HPDE6-E6E7 (cell line): ENCODE data around the gene IFITM5.
"Not testable (repeated sequence)": the region's sequence is repeated elsewhere in the genome, so short reads cannot be mapped to it uniquely, and the experiment has no call there.

Experiments used
- DNase-seq: peaks from one replicate; pipeline ENCODE4 v3.0.0; 2011; ENCODE audit warnings: missing footprints; ENCODE audit errors: extremely low spot score

The IFITM5 gene

DNA sequence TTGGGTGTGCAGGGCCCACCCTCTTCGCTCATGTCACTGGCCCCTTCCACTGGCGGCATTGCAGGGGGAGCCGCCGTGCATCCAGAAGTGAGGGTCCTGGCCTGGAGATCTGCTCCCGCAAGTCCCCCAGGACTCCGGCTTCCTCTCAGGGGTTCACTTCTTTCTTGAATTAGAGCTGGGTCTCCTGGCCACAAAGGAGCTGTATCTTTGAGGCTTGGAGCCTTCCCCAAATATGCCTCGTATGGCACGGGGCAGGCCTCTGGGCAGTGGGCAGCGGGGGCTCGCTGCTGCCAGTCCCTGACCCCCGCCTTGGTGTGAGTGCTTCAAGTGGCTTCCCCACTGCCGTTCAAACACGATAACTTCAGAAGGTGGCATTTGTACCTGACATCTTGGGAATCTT lies 28.7 kb upstream of the IFITM5 start:
- DNase-seq = no peak

DNA sequence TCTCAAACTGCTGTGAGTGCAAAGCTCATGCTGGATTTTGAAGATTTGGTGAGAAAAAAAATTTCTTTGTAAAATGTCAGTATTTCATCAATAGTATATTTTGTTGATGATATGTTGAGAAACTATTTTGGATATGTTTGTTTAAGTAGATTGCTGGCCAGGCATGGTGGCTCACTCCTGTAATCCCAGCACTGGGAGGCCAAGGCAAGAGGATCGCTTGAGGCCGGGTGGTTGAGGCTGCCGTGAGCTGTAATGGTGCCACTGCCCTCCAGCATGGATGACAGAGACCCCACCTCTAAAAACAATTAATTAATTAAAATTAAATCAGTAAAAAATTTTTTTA lies 28.2 kb upstream of the IFITM5 start:
- no peak for DNase-seq

DNA sequence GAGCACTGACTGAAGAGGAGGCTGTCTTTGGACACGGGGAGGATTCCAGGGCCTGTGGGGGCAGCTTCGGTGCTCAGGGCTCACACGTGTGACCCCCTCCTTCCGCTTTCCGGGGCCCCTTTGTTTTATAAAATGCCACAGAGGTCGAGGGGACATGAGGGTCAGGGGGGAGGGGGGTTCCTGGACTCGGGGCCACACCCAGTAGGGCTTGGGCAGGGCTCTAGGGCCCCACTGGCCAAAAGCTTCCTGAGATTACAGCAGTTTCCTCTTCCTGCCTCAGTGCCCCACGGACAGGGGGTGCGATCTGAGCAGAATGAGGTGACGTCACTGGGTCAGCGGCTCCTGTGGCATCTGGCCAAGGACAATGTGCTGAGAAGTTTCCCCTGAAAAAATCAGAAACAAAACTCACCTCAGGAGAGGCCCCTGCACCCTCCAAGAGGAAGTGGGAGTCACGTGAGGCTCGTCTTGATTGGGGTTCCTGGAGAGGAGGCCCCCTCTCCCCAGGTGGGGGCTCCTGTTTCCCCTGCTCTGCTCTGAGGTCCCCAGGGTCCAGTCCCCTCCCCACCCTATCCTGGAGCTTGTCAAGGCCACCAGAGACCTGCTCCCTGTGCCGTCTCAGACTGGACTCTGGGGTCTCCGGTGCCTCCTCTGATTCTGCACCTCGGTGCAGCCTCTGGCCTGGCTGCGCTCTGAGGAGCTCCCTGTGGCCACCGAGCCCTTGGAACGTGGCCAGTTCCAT lies 27.7 kb upstream of the IFITM5 start:
- no peak for DNase-seq

DNA sequence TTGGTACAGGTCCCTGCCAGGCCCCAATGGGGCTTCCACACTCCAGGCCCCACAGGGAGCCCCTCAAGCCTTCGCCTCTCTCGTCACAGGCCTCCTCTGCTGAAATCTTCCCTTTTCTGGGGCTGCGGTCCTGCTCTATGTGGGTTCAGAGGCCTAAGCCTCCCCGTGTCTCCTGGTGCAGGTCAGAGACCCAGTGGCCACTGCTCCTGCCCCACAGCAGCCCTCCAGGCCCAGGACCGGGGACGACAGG lies 27.2 kb upstream of the IFITM5 start:
- no peak for DNase-seq

DNA sequence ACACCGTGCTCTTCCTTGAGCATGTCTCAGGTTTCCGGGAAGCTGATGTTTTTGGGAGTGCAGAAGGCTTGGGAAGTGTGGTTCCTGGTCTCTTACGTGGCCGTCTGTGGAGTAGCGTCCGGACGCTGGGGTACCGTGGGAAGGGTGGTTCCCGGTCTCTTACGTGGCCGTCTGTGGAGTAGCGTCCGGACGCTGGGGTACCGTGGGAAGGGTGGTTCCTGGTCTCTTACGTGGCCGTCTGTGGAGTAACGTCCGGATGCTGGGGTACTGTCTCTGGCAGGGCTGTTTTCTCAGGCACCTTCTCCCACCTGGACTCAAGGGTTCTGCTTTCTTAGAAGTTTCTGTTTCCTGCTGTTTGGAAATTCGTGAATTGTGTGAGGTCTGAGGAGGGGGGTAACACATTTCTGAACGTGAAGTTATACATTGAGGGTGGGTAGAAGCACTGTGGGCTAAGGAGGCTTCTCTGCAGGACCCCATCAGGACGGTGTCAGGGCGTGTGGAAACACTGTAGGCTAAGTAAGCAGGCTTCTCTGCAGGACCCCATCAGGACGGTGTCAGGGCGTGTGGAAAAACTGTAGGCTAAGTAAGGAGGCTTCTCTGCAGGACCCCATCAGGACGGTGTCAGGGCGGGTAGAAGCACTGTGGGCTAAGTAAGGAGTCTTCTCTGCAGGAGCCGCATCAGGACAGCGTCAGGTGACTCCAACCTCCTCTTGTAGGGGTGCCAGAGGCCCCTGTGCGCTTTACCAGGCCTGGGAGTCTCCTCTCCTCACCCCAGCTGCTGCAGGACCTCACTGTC lies 26.7 kb upstream of the IFITM5 start:
- DNase-seq = no peak

DNA sequence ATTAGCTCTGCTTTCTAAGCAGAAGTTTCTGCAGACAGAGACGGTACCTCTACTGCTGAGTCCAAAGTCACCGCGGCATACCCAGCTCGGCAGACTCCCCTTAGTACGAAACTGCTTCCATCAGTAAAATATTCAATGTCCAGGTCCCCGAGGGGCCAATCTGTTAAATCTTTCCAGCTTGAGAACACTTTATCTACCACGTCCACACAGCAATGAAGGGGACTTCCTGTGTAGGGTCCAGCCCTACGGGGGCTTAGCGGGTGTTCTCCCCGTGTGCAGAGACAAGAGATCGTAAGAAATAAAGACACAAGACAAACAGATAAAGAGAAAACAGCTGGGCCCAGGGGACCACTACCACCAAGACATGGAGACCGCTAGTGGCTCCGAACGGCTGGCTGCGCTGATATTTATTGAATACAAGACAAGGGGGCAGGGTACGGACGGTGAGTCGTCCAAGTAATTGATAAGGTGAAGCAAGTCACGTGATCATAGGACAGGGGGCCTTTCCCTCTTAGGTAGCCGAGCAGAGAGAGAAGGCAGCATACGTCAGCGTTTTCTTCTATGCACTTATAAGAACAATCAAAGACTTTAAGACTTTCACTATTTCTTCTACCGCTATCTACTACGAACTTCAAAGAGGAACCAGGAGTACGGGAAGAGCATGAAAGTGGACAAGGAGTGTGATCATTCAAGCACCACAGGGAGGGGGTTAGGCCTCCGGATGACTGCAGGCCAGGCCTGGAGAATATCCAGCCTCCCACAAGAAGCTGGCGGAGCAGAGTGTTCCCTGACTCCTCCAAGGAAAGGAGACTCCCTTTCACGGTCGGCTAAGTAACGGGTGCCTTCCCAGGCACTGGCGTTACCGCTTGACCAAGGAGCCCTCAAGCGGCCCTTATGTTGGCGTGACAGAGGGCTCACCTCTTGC lies 25.5 kb upstream of the IFITM5 start:
- DNase-seq = not testable (repeated sequence)

DNA sequence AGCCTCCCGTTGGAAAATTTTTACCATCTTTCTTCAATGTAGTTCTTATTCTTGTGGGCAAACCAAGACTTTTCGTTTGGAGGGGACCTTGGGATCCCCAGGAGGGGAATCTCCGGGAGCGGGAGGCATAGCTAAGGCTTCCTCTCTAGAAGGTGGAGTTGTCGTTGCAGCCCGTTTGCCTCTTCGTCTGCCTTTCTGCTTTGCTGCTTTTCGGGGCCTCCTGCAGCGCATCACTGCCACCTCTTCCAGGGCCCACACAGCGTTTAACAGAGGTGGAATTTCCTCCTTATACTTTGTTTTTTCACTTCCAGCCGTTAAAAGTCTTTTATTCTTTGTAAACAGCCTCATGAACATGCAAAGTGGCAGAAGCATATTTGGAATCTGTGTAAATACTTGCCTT lies 24.8 kb upstream of the IFITM5 start:
- no peak for DNase-seq

DNA sequence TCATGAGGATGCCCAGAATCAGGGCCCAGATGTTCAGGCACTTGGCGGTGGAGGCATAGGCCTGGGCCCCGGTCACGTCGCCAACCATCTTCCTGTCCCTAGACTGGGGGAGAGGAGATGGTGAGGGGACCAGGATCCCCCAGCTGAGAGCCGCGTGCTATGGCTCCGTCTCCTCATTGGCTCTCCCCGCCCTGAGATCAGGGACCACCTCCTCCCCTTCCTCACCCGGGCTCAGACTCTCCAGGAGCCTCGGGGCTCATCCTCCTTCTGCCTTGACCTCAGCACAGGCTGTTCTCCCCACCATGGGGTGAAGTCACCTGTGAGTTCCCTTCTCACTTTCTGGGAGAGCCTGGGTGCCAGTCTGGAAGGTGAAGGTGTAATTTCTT lies 20.6 kb upstream of the IFITM5 start:
- DNase-seq = not testable (repeated sequence)

DNA sequence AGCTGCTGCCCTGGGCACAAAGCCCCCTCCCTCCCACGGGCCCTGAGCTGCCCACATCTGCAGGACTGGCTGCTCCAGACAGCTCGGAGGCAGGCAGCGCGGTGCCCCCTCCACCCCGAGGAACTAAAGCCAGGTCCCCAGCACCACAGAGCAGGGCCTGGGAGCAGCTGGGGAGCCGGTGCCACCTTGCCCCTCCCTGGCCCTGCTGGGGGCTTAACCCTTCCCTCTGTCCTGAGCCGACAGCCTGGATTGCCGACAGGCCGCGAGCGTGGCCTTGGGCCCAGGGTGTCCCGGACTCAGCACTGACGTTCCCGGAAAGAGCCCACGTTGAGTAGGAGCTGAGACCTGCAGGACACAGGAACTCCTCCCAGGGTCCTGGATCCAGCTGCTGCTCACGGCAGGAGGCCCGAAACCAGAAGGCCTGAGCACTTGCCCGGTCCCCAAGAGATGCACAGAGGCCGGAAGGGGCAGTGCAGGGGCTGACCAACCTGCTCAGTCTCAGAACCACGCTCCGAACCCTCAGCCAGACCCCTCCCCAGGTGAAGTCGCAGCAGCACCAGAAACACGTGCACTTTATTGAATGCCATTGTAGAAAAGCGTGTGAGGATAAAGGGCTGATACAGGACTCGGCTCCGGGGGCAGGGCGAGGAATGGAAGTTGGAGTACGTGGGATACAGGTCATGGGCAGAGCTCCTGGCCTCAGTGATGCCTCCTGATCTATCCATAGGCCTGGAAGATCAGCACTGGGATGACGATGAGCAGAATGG lies 20.0 kb upstream of the IFITM5 start:
- not testable (repeated sequence) for DNase-seq

DNA sequence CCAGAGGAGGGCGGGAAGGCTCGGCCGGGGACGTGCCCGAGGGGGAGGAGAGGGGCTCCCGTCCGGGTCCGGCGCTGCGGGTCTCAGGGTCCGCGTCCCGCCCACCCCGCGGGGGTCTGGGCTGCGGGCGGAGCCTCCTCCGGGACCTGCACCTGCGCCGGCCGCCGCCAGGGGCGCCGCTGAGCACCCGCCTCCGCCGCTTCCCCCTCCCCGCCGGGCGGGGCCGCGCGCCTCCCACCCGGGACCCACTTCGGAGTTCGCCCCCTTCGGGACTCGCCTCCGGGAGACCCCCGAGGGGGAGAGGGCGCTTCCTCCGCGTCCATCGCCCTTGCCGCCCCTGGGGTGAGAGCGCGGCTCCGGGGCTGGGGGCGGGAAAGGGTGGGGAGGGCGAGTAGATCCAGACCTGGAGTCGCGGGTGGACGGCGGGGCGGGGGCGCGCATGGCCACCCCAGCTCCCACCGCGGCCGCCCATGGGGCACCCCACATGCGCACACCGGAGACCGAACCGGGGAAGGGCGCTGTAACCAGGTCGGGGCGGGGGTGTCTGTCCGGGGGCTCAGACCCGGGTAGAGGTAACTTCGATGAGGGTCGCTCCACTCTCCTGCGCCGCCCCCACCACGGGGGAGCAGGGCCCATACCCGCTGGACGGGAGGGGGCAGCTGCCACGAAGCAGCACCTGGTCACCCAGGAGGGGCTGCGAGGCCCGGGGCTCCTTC lies 19.2 kb upstream of the IFITM5 start:
- not testable (repeated sequence) for DNase-seq

DNA sequence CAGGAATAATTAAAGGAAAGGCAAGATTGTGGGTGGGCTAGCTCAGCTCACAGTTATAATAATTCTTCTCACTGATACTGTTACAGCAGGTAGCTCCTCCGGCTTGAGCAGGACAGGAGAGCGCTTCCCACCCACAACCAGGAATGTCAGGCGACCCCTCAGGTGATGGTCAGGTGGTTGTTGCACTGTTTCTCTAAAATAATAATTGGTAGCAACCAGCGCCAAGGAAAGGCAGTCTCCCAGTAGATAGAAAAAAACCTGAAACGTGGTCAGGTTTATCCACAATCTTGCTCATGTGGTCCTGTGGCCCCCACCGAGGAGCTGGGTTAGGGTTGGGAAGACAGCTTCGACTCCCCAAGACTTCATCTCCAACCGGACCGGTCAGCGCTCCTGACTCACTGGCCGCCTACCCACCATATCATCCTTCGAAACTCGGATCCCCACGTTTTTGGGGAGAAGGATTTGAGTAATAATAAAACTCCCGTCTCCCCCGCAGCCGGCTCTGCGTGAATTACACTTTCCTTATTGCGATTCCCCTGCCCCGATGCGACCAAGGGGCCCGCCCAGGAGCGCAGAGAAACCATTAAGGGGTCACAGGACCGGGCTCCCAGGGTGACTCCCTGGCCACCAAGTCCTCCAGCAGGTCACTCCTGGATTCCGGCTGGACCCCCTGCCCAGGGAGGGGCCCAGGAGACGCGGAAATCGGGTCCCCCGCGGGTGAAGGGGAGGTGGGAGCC lies 18.5 kb upstream of the IFITM5 start:
- DNase-seq = not testable (repeated sequence)

DNA sequence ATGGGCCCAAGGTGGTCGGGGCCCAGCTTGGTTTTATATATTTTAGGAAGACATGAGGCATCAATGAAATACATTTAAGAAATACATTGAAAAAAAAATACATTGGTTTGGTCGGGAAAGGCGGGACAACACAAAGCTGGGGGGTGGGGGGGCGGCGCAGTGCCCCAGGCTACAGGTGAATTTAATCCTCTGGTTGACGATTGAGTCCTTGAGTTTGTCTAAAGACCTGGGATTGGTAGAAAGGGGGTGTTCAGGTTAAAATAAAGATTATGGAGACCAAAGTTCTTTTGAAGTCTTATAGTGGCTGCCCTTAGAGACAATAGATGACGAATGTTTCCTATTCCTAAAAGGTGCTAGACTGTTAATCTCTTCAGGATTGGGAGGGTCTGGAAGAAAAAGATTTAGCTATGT lies 17.6 kb upstream of the IFITM5 start:
- DNase-seq = no peak

DNA sequence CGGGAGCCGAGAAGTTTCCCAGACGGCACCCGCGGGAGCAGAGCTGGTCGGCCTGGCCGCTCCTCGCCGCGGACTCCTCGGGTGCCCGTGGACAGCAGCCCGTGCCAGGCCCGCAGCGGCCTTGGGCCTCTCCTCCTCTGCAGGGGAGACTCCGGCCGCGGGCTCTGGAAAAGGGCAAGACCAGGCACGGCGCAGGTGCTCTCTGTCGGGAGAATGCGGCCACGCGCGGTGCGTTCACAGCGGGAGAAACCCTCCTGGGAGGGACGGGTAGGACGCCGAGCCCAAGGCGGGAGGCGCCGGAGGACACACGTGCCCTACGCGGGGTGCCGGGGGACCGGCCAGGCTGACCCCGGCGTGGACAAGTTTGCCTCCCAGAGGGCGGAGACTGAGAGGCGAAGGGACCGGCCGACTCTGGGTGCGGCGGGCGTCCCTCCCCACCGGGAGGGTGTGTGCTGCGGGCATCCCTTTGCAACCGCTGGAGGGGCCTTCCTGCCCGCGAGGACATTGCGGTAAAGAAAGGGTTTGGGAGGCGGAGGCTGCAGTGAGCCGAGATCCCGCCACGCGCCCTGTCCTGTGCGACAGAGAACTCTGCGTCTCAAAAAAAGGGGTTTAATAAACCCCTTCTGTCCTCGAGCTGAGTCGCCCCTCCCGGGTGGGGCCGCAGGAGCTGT lies 16.8 kb upstream of the IFITM5 start:
- no peak for DNase-seq

DNA sequence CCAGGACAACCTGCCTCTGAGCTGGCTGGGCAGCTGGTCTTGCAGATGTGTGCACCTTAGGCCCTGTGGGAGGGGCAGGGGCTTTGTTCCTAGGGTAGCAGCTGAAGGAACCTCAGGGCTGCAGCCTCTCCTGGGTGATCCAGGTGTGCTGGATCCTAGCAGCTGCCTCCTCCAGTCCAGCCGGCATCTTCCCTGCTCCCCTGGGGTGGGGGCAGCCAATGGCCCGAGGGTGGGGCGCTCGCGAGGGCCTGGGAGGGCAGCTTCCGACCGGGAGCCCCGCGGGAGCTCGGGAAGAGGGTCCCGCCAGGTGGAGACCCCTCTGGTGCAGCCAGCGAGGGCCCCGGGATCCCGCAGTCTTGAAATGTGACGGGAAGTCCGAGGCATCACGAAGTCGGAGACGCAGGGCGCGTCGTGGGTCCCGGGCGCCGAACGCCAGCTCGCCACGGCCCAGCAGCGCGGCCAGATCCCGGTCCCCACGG lies 16.2 kb upstream of the IFITM5 start:
- DNase-seq = no peak

DNA sequence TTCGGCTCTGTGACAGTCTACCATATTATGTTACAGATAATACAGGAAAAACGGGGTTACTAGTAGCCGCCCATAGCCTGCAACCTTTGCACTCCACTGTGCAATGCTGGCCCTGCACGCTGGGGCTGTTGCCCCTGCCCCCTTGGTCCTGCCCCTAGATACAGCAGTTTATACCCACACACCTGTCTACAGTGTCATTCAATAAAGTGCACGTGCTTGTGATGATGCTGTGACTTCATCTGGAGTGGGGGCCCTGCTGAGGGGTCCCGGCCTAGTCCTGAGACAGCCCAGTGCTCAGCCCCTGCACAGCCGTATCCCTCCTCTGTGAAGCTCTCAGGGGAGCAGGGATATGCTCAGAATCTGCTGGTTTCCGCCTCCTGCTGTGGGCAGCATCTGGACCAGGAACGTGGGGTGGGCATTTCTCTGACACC lies 15.7 kb upstream of the IFITM5 start:
- DNase-seq = no peak

DNA sequence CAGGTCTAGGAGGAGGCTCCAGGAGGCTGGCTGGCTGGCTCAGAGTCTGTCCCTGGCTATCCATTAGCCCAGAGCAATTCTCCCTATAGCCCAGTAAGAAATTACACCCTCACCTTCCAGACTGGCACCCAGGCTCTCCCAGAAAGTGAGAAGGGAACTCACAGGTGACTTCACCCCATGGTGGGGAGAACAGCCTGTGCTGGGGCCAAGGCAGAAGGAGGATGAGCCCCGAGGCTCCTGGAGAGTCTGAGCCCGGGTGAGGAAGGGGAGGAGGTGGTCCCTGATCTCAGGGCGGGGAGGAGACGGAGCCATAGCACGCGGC lies 15.2 kb upstream of the IFITM5 start:
- DNase-seq = not testable (repeated sequence)

DNA sequence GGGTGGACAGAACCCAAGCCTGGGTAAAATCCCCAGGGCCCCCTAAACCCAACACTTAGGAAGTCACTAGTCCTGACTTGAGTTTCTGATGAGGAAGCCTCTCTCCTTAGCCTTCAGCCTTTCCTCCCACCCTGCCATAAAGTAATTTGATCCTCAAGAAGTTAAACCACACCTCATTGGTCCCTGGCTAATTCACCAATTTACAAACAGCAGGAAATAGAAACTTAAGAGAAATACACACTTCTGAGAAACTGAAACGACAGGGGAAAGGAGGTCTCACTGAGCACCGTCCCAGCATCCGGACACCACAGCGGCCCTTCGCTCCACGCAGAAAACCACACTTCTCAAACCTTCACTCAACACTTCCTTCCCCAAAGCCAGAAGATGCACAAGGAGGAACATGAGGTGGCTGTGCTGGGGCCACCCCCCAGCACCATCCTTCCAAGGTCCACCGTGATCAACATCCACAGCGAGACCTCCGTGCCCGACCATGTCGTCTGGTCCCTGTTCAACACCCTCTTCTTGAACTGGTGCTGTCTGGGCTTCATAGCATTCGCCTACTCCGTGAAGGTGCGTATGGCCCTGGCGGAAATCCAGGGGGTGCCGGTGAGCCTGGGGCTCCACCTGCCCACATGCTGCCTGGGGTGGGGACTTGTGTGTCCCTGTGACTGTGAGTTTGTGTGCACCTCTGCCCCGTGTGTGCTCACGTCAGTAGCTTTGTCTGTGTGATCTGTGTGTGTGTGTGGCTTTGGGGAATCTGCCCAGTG lies 14.6 kb upstream of the IFITM5 start, which contains the start of gene IFITM1:
IFITM1 (plus strand) TSS at position 254 of the 767 bp plus-strand sequence; CDS start at position 385, 131 bp downstream.
- peak; percentile 67 for DNase-seq

DNA sequence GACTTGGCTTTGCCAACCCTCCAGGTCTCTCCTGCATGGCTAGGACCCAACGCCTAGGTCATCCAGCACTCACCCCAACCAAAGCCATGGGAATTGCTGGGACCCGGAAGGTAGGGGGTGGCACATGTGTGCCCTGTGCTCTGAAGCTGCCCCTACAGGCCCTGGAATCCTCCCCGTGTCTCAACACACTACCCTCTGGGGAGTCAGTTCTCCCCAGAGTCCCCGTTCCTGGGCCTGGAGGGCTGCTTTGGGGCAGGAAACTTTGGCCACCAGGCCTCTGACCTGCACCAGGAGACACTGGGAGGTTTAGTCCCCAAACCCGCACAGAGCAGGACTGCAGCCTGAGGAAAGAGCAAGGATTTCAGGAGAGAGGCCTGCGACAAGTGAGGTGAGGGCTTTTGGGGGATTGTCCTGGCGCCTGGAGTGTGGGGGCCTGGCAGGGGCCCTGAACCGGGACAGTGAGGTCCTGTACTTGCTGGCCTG lies 14.0 kb upstream of the IFITM5 start:
- DNase-seq = no peak
